Mesenchymal stem cell (in vitro differentiated cells and primary cell): Measurements from ENCODE around the gene TALDO1.

ENCODE experiments used
- DNase-seq: peaks from one replicate; pipeline ENCODE4 v3.0.0-alpha.2; 2013
- H2AFZ ChIP-seq: one replicate; pipeline ENCODE4 v1.6.1; 2013; ENCODE audit warnings: low read depth, mild to moderate bottlenecking, control low read depth, inconsistent platforms, low read length, moderate library complexity
- H2AK5ac ChIP-seq: 2 replicates; pipeline ENCODE4 v1.6.1; 2013; ENCODE audit warnings: low read length, moderate library complexity, mild to moderate bottlenecking, inconsistent platforms; ENCODE audit not compliant: severe bottlenecking
- H2BK120ac ChIP-seq: one replicate; pipeline ENCODE4 v1.6.1; 2013; ENCODE audit warnings: low read depth, mild to moderate bottlenecking, inconsistent platforms, low read length, moderate library complexity
- H2BK12ac ChIP-seq, 2 experiments: one replicate each; pipeline ENCODE4 v1.6.1; 2013; ENCODE audit warnings: inconsistent platforms in 2 of 2, low read length in 2 of 2, mild to moderate bottlenecking in 2 of 2, moderate library complexity in 2 of 2, control low read depth in 1 of 2
- H2BK15ac ChIP-seq: one replicate; pipeline ENCODE4 v1.6.1; 2013; ENCODE audit warnings: mild to moderate bottlenecking, low read depth, inconsistent platforms; ENCODE audit not compliant: poor library complexity, severe bottlenecking
- H2BK5ac ChIP-seq: 2 replicates; pipeline ENCODE4 v1.6.1; 2013; ENCODE audit warnings: low read depth, mild to moderate bottlenecking, low read length, control low read depth, inconsistent platforms; ENCODE audit not compliant: poor library complexity, severe bottlenecking
- H3K14ac ChIP-seq, 2 experiments: one replicate each; pipeline ENCODE4 v1.6.1; 2013; ENCODE audit warnings: inconsistent platforms in 2 of 2, low read length in 2 of 2, control low read depth in 1 of 2, mild to moderate bottlenecking in 1 of 2, moderate library complexity in 1 of 2
- H3K18ac ChIP-seq, 2 experiments: one replicate each; pipeline ENCODE4 v1.6.1; 2013; ENCODE audit warnings: inconsistent platforms in 2 of 2, low read length in 2 of 2, control low read depth in 1 of 2, low read depth in 1 of 2, mild to moderate bottlenecking in 1 of 2
- H3K23ac ChIP-seq, 2 experiments: one replicate each; pipeline ENCODE4 v1.6.1; 2013; ENCODE audit warnings: inconsistent platforms in 2 of 2, low read length in 2 of 2, mild to moderate bottlenecking in 2 of 2, moderate library complexity in 2 of 2, control low read depth in 1 of 2
- H3K27ac ChIP-seq: 2 replicates; pipeline ENCODE4 v1.5.1; 2013; ENCODE audit warnings: mild to moderate bottlenecking, moderate library complexity, low read length, control low read depth, inconsistent platforms; ENCODE audit not compliant: poor library complexity, severe bottlenecking
- H3K27me3 ChIP-seq, 2 experiments: 2 replicates each; pipeline versions ENCODE4 v1.6.1 to v1.7.0; 2013; ENCODE audit warnings: low read length in 2 of 2, mild to moderate bottlenecking in 2 of 2, moderate library complexity in 2 of 2, control low read depth in 1 of 2, inconsistent platforms in 1 of 2; ENCODE audit not compliant: control insufficient read depth in 1 of 2, insufficient read depth in 1 of 2
- H3K36me3 ChIP-seq, 2 experiments: 2 replicates each; pipeline versions ENCODE4 v1.6.1 to v1.7.0; 2013; ENCODE audit warnings: low read length in 2 of 2, control low read depth in 1 of 2, inconsistent platforms in 1 of 2, low read depth in 1 of 2, mild to moderate bottlenecking in 1 of 2; ENCODE audit not compliant: insufficient read depth in 2 of 2, control insufficient read depth in 1 of 2
- H3K4ac ChIP-seq, 2 experiments: one replicate each; pipeline ENCODE4 v1.6.1; 2013; ENCODE audit warnings: inconsistent platforms in 2 of 2, low read length in 2 of 2, mild to moderate bottlenecking in 2 of 2, moderate library complexity in 2 of 2, control low read depth in 1 of 2, low read depth in 1 of 2
- H3K4me1 ChIP-seq: 2 replicates; pipeline ENCODE4 v1.6.1; 2013; ENCODE audit warnings: low read depth, low read length, control low read depth; ENCODE audit not compliant: control insufficient read depth, insufficient read depth
- H3K4me2 ChIP-seq: 2 replicates; pipeline ENCODE4 v1.6.1; 2013; ENCODE audit warnings: low read length, mild to moderate bottlenecking, inconsistent platforms; ENCODE audit not compliant: poor library complexity, severe bottlenecking
- H3K4me3 ChIP-seq, 2 experiments: 2 replicates each; pipeline versions ENCODE4 v1.5.1 to v1.7.0; 2013; ENCODE audit warnings: low read length in 2 of 2, mild to moderate bottlenecking in 2 of 2, control low read depth in 1 of 2, low read depth in 1 of 2; ENCODE audit not compliant: insufficient read depth in 1 of 2
- H3K79me1 ChIP-seq: replicated peaks from 2 replicates; pipeline ENCODE4 v1.6.1; 2013; ENCODE audit warnings: mild to moderate bottlenecking, control low read depth, low read length, inconsistent platforms; ENCODE audit not compliant: poor library complexity, severe bottlenecking
- H3K9ac ChIP-seq: 2 replicates; pipeline ENCODE4 v1.7.0; 2013; ENCODE audit warnings: mild to moderate bottlenecking, low read length, moderate library complexity
- H3K9me3 ChIP-seq: 2 replicates; pipeline ENCODE4 v1.7.0; 2013; ENCODE audit warnings: mild to moderate bottlenecking, low read length; ENCODE audit not compliant: control insufficient read depth
- H4K8ac ChIP-seq: one replicate; pipeline ENCODE4 v1.6.1; 2013; ENCODE audit warnings: inconsistent platforms, mild to moderate bottlenecking, low read length, moderate library complexity
- H4K91ac ChIP-seq: one replicate; pipeline ENCODE4 v1.6.1; 2013; ENCODE audit warnings: mild to moderate bottlenecking, low read length, inconsistent platforms
- WGBS: methylation state at CpG from one replicate; pipeline ENCODE4 v1.1.7; 2013; ENCODE audit warnings: mixed read lengths; 5-methylcytosine and 5-hydroxymethylcytosine counted together

TALDO1 gene

GRCh38 chr11:720642-721246, 26.5 kb upstream of the TALDO1 start:
- Histone ChIP-seq H3K14ac (no peak overlapping the region), H3K4me2 (no peak overlapping the region), H3K4me1 (peaks cover 25% of the 10 kb centered on the region), H3K9ac (no peak overlapping the region), H2AK5ac (no peak overlapping the region), H3K27ac (no peak overlapping the region), H3K27me3 (no peaks in the 10 kb centered on the region), H3K79me1 (peaks cover 28% of the 10 kb centered on the region), H3K4me3 (no peak overlapping the region), H3K36me3 (peaks cover 29 to 73% of the 10 kb centered on the region in 2 experiments), H2BK120ac (no peak overlapping the region), H4K8ac (no peak overlapping the region), H3K4ac (no peak overlapping the region), H3K9me3 (no peaks in the 10 kb centered on the region), H3K23ac (no peak overlapping the region), H3K18ac (no peak overlapping the region), H4K91ac (no peak overlapping the region), H2BK12ac (no peak overlapping the region), H2BK15ac (no peak overlapping the region), H2AFZ (no peak overlapping the region), H2BK5ac (no peak overlapping the region)
- no peak for DNase-seq
- 42% methylated on average over 38 of the region's 53 CpGs for whole genome bisulfite sequencing

- H2AFZ ChIP-seq = no peak overlapping the region
- no peak overlapping the region for H3K23ac ChIP-seq
- H3K14ac ChIP-seq = no peak overlapping the region
- H2BK120ac ChIP-seq = no peak overlapping the region
- no peak overlapping the region for H3K4me2 ChIP-seq
- DNase-seq = no peak
- 87% methylated on average over 26 of the region's 28 CpGs for WGBS
- peaks cover 30% of the 10 kb centered on the region for H3K4me1 ChIP-seq
- no peak overlapping the region for H4K8ac ChIP-seq
- no peak overlapping the region for H2AK5ac ChIP-seq
- H3K18ac ChIP-seq = no peak overlapping the region
- no peak overlapping the region for H3K4ac ChIP-seq
- no peak overlapping the region for H3K27ac ChIP-seq
- H2BK12ac ChIP-seq = no peak overlapping the region
- H2BK5ac ChIP-seq = no peak overlapping the region
- no peak overlapping the region for H4K91ac ChIP-seq
- H3K4me3 ChIP-seq = no peak overlapping the region
- H3K9me3 ChIP-seq = no peaks in the 10 kb centered on the region
- peaks cover 28% of the 10 kb centered on the region for H3K79me1 ChIP-seq
- H2BK15ac ChIP-seq = no peak overlapping the region
- H3K27me3 ChIP-seq = no peaks in the 10 kb centered on the region
- H3K36me3 ChIP-seq = peaks cover 29 to 79% of the 10 kb centered on the region in 2 experiments
- no peak overlapping the region for H3K9ac ChIP-seq
Measured at GRCh38 chr11:721247-721740, 26.0 kb upstream of the TALDO1 start.

- no peak overlapping the region for H3K23ac ChIP-seq
- H3K79me1 ChIP-seq = peaks cover 28% of the 10 kb centered on the region
- peaks cover 29 to 82% of the 10 kb centered on the region in 2 experiments for H3K36me3 ChIP-seq
- no peak overlapping the region for H2BK120ac ChIP-seq
- no peak overlapping the region for H2AFZ ChIP-seq
- no peak overlapping the region for H2AK5ac ChIP-seq
- no peak overlapping the region for H3K4me3 ChIP-seq
- no peaks in the 10 kb centered on the region for H3K9me3 ChIP-seq
- no peak for DNase-seq
- H3K4me1 ChIP-seq = peaks cover 36% of the 10 kb centered on the region
- H3K27ac ChIP-seq = no peak overlapping the region
- no peak overlapping the region for H4K8ac ChIP-seq
- no peak overlapping the region for H2BK15ac ChIP-seq
- H3K4me2 ChIP-seq = no peak overlapping the region
- H3K9ac ChIP-seq = no peak overlapping the region
- H3K4ac ChIP-seq = no peak overlapping the region
- H2BK12ac ChIP-seq = no peak overlapping the region
- no peak overlapping the region for H3K18ac ChIP-seq
- no peak overlapping the region for H3K14ac ChIP-seq
- no peaks in the 10 kb centered on the region for H3K27me3 ChIP-seq
- H2BK5ac ChIP-seq = no peak overlapping the region
- WGBS = 91% methylated on average over 29 of the region's 33 CpGs
- H4K91ac ChIP-seq = no peak overlapping the region
Measured at GRCh38 chr11:721741-722345, 25.4 kb upstream of the TALDO1 start.

GRCh38 chr11:722346-722811, 24.9 kb upstream of the TALDO1 start:
- no peak overlapping the region for H4K91ac ChIP-seq
- WGBS = 89% methylated on average over 13 of the region's 20 CpGs
- no peak overlapping the region for H3K9ac ChIP-seq
- H2BK120ac ChIP-seq = no peak overlapping the region
- DNase-seq = no peak
- no peaks in the 10 kb centered on the region for H3K9me3 ChIP-seq
- H2BK12ac ChIP-seq = no peak overlapping the region
- H3K27ac ChIP-seq = no peak overlapping the region
- no peak overlapping the region for H2AFZ ChIP-seq
- no peak overlapping the region for H4K8ac ChIP-seq
- no peaks in the 10 kb centered on the region for H3K27me3 ChIP-seq
- H2BK15ac ChIP-seq = no peak overlapping the region
- no peak overlapping the region for H3K18ac ChIP-seq
- H3K79me1 ChIP-seq = peaks cover 25% of the 10 kb centered on the region
- H3K4ac ChIP-seq = no peak overlapping the region
- peaks cover 40% of the 10 kb centered on the region for H3K4me1 ChIP-seq
- H3K23ac ChIP-seq = no peak overlapping the region
- no peak overlapping the region for H3K14ac ChIP-seq
- H2BK5ac ChIP-seq = no peak overlapping the region
- no peak overlapping the region for H2AK5ac ChIP-seq
- H3K4me3 ChIP-seq = no peak overlapping the region
- H3K4me2 ChIP-seq = no peak overlapping the region
- peaks cover 29 to 82% of the 10 kb centered on the region in 2 experiments for H3K36me3 ChIP-seq
